Parathyroid adenoma (tissue), 2 donors: ENCODE measurements around the gene G6PC2.
"Not testable (repeated sequence)": the region's sequence is repeated elsewhere in the genome, so short reads cannot be mapped to it uniquely, and the experiment has no call there.

Experiments
- H2AFZ ChIP-seq: fragments of 300-600 bp; sonication (generic); one replicate; pipeline ENCODE4 v1.7.0; 2017; ENCODE audit warnings: antibody characterized with exemption, mild to moderate bottlenecking
- H3K27ac ChIP-seq: fragments of 300-600 bp; sonication (generic); one replicate; pipeline ENCODE4 v1.7.0; 2017
- H3K27me3 ChIP-seq: fragments of 300-600 bp; sonication (generic); one replicate; pipeline ENCODE4 v1.7.0; 2017; ENCODE audit warnings: low read length; ENCODE audit not compliant: control insufficient read depth, insufficient read depth
- H3K36me3 ChIP-seq: fragments of 300-600 bp; sonication (generic); one replicate; pipeline ENCODE4 v1.7.0; 2017; ENCODE audit warnings: low read length; ENCODE audit not compliant: control insufficient read depth, insufficient read depth
- H3K4me1 ChIP-seq: fragments of 300-600 bp; sonication (generic); one replicate; pipeline ENCODE4 v1.7.0; 2017; ENCODE audit warnings: control low read depth
- H3K4me2 ChIP-seq: fragments of 300-600 bp; sonication (generic); one replicate; pipeline ENCODE4 v1.7.0; 2017; ENCODE audit warnings: low read length
- H3K4me3 ChIP-seq: fragments of 300-600 bp; sonication (generic); one replicate; pipeline ENCODE4 v1.7.0; 2017; ENCODE audit warnings: low read depth, low read length
- H3K79me2 ChIP-seq: fragments of 300-600 bp; sonication (generic); one replicate; pipeline ENCODE4 v1.7.0; 2017; ENCODE audit warnings: control low read depth
- H3K9ac ChIP-seq: fragments of 300-600 bp; sonication (generic); one replicate; pipeline ENCODE4 v1.7.0; 2017; ENCODE audit warnings: mild to moderate bottlenecking
- H3K9me3 ChIP-seq: fragments of 300-600 bp; sonication (generic); one replicate; pipeline ENCODE4 v1.7.0; 2017; ENCODE audit warnings: low read length; ENCODE audit not compliant: control insufficient read depth
- TF ChIP-seq, protein P1 (sequence below): fragments of 300-600 bp; sonication (generic); IDR thresholded peaks from one replicate; pipeline ENCODE4 v1.7.0; 2017; ENCODE audit warnings: antibody characterized with exemption, mild to moderate bottlenecking
- donor health status: primary hyperparathyroidism.

Gene G6PC2

DNA sequence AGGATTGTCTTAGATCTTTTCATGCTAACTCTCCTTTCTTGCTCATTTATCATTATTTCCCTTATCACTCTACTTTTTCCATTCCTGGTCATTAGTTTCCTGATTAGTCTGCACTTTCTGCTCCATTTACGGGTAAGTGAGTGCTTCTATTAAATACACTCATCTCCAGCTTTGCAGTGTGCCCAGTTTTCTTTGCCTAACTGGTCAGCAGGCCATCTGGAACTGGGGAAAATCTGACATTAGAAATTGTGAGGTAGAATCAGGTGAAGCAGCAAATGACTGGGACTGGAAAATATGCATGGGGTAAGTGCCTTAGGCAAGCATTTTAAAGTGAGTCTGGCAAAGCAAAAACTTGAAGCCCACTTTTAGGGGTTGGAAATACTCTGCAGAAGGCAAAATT lies 29.2 kb downstream of the G6PC2 start:
- no peaks in the 10 kb centered on the region for H3K4me1 ChIP-seq
- H2AFZ ChIP-seq: no peak overlapping the region
- H3K4me2 ChIP-seq: no peak overlapping the region
- H3K4me3 ChIP-seq: no peak overlapping the region
- no peaks in the 10 kb centered on the region for H3K36me3 ChIP-seq
- no peaks in the 10 kb centered on the region for H3K79me2 ChIP-seq
- no peak overlapping the region for H3K27ac ChIP-seq
- no peaks in the 10 kb centered on the region for H3K27me3 ChIP-seq
- H3K9ac ChIP-seq: no peak overlapping the region
- TF ChIP-seq, protein P1, sequence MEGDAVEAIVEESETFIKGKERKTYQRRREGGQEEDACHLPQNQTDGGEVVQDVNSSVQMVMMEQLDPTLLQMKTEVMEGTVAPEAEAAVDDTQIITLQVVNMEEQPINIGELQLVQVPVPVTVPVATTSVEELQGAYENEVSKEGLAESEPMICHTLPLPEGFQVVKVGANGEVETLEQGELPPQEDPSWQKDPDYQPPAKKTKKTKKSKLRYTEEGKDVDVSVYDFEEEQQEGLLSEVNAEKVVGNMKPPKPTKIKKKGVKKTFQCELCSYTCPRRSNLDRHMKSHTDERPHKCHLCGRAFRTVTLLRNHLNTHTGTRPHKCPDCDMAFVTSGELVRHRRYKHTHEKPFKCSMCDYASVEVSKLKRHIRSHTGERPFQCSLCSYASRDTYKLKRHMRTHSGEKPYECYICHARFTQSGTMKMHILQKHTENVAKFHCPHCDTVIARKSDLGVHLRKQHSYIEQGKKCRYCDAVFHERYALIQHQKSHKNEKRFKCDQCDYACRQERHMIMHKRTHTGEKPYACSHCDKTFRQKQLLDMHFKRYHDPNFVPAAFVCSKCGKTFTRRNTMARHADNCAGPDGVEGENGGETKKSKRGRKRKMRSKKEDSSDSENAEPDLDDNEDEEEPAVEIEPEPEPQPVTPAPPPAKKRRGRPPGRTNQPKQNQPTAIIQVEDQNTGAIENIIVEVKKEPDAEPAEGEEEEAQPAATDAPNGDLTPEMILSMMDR: no peak
- H3K9me3 ChIP-seq: no peaks in the 10 kb centered on the region

DNA sequence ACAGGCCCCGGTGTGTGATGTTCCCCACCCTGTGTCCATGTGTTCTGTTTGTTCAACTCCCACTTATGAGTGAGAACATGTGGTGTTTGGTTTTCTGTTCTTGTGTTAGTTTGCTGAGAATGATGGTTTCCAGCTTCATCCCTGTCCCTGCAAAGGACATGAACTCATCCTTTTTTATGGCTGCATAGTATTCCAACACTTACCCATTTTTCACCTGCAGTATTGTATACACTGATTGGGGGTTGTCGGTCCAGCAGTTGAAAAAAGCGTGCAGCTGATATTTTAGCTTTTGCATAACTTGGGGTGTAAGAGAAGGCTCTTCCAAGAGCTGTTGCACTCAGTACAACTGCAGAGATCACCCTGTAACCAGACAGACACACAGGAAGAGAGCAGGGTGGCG lies 31.1 kb downstream of the G6PC2 start:
- not testable (repeated sequence) for H3K27ac ChIP-seq, H3K4me2 ChIP-seq, H3K4me3 ChIP-seq, H3K9me3 ChIP-seq, H3K4me1 ChIP-seq, H2AFZ ChIP-seq, H3K36me3 ChIP-seq, H3K27me3 ChIP-seq, H3K9ac ChIP-seq, H3K79me2 ChIP-seq

DNA sequence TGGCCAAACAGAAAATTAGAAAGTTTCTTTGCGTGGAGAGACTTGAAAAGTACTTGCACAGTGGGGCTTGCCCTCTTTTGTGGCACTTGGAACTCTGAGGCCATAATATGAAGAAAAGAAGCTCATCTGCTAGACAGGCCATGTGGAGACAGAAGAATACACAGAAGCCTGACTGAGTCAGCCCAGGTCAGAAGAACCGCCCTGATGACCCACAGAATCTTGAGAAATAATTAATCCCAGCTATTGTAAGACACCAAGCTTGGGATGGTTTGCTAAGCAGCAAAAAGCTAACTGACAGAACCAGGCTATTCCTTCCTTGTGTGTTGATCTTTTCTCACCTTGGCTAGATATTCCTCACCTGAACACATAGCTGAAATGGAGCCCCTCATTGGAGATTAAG lies 33.7 kb downstream of the G6PC2 start:
- no peak overlapping the region for H3K27ac ChIP-seq
- no peaks in the 10 kb centered on the region for H3K79me2 ChIP-seq
- no peaks in the 10 kb centered on the region for H3K9me3 ChIP-seq

DNA sequence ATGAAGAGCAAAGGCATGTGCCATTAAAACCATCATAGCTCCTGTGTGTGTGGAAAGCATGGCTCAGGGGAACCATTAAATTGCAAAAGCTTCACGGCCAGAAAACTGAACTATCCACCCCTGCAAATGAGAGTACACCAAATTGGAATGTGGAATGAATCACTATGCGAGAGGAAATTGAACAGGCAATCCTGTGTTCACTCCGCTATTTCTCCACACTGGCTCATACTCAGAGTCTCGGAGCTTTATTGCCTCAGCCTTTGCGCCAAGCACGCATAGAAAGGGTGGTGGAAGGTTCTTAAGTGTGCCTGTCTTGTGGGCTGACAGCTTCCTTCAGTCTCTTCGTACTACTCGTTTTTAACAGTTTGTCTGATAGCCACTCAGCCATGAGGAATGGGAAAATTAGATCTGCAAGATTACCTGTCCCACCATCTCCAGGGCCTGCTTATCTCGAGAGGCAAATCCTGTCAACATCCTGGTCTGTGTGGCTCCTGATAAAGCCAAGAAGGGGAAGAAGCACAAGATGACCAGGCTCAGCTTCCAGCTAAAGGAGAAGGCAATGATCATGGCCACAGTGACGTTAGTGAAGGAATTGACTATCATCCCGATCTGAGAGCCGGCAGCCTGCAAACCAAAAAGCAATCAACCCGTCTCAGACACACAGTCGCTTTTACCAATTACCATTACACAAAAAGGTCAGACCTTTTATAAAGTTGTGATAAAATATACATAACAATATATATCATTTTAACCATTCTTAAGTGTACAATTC lies 34.9 kb downstream of the G6PC2 start:
- Histone ChIP-seq H3K4me3 (no peak overlapping the region), H3K9me3 (no peaks in the 10 kb centered on the region), H3K4me1 (no peaks in the 10 kb centered on the region), H3K36me3 (no peaks in the 10 kb centered on the region), H3K79me2 (no peaks in the 10 kb centered on the region), H3K9ac (no peak overlapping the region), H3K4me2 (no peak overlapping the region), H2AFZ (no peak overlapping the region), H3K27me3 (no peaks in the 10 kb centered on the region), H3K27ac (no peak overlapping the region)
- TF ChIP-seq, protein P1: no peak

More for the DNA sequence above, 33.7 kb downstream of the G6PC2 start:
- Histone ChIP-seq H3K9ac (no peak overlapping the region), H3K4me1 (no peaks in the 10 kb centered on the region), H3K27me3 (no peaks in the 10 kb centered on the region), H3K4me3 (no peak overlapping the region), H3K4me2 (no peak overlapping the region), H2AFZ (no peak overlapping the region), H3K36me3 (no peaks in the 10 kb centered on the region)
- TF ChIP-seq, protein P1: no peak

DNA sequence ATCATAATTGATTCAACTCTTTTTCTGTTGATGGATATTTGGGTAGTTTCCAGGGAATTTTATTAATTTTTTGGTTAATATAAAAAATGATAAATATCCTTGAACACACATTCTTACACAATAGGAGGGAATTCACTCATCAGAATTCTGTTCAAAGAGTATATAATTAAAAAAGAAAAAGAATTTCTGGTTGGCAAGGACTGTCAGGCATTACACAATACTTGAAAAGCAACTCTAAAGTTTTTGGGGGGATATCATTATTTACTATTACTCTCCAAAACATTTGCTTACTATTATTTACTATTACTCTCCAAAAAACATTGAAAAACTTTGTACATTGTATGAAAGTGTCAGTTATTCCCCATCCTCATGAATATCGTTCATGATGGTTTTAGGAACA lies 38.0 kb downstream of the G6PC2 start:
- H3K4me1 ChIP-seq: no peaks in the 10 kb centered on the region
- H2AFZ ChIP-seq: no peak overlapping the region
- H3K27me3 ChIP-seq: no peaks in the 10 kb centered on the region
- H3K79me2 ChIP-seq: no peaks in the 10 kb centered on the region
- H3K9ac ChIP-seq: no peak overlapping the region
- no peak overlapping the region for H3K4me2 ChIP-seq
- H3K9me3 ChIP-seq: no peaks in the 10 kb centered on the region
- H3K27ac ChIP-seq: no peak overlapping the region
- TF ChIP-seq, protein P1: no peak
- H3K4me3 ChIP-seq: no peak overlapping the region
- no peaks in the 10 kb centered on the region for H3K36me3 ChIP-seq
